NB4 (cell line): ENCODE results near the gene IGFBP4.
A peak's percentile ranks its signal among the peaks of the same experiment; 100 is the strongest.

Source experiments
- MAX ChIP-seq: IDR thresholded peaks from 2 replicates; pipeline ENCODE4 v1.6.1; 2011; ENCODE audit warnings: low read depth, low read length
- MYC ChIP-seq: IDR thresholded peaks from 2 replicates; pipeline ENCODE4 v1.6.1; 2011; ENCODE audit warnings: low read depth, low read length
- POLR2A ChIP-seq: IDR thresholded peaks from 2 replicates; pipeline ENCODE4 v1.6.1; 2011; ENCODE audit warnings: mild to moderate bottlenecking; ENCODE audit not compliant: insufficient read length; ENCODE audit errors: extremely low read depth
- TF ChIP-seq, protein P1 (sequence below): IDR thresholded peaks from one replicate; pipeline ENCODE4 v1.5.1; 2012; ENCODE audit warnings: low read depth, low read length

DNA sequence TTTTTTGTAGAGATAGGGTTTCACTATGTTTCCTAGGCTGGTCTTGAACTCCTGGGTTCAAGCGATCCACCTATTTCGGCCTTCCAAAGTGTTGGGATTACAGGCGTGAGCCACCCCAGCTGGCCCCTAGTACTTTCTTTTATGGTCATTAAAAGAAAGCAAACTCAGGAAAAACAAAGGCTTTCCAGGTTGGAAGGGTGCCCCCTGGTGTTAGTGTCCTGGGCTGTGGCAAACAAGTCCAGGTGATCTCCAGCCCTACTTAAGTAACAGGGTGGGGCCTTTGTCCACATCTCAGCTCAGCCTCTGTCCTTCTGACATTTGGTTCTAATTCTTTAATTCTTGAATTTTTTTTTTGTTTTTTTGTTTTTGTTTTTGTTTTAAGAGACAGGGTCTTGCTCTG lies 6.9 kb downstream of the IGFBP4 start:
- TF ChIP-seq, protein P1, sequence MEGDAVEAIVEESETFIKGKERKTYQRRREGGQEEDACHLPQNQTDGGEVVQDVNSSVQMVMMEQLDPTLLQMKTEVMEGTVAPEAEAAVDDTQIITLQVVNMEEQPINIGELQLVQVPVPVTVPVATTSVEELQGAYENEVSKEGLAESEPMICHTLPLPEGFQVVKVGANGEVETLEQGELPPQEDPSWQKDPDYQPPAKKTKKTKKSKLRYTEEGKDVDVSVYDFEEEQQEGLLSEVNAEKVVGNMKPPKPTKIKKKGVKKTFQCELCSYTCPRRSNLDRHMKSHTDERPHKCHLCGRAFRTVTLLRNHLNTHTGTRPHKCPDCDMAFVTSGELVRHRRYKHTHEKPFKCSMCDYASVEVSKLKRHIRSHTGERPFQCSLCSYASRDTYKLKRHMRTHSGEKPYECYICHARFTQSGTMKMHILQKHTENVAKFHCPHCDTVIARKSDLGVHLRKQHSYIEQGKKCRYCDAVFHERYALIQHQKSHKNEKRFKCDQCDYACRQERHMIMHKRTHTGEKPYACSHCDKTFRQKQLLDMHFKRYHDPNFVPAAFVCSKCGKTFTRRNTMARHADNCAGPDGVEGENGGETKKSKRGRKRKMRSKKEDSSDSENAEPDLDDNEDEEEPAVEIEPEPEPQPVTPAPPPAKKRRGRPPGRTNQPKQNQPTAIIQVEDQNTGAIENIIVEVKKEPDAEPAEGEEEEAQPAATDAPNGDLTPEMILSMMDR: peak; percentile 60
- TF ChIP-seq POLR2A (no peak), MAX (no peak), MYC (no peak)
